HG03457 (cell line): ENCODE results near the gene HSPA1L.
"Not testable (repeated sequence)": the region's sequence is repeated elsewhere in the genome, so short reads cannot be mapped to it uniquely, and the experiment has no call there.

Experiments
- ATAC-seq: cut with Tn5 transposase; IDR thresholded peaks from one replicate; pipeline ENCODE4 v1.9.1; 2021; ENCODE audit warnings: moderate number of reproducible peaks; ENCODE audit not compliant: unreplicated experiment

The HSPA1L gene

GRCh38 chr6:31817133-31817928 is 2.2 kb upstream of the HSPA1L start:
- not testable (repeated sequence) for ATAC-seq

- no peak for ATAC-seq
These were observed 432 bp downstream of the HSPA1L start for GRCh38 chr6:31814677-31815024.

- ATAC-seq: no peak
These were observed 1.6 kb downstream of the HSPA1L start for GRCh38 chr6:31813465-31813849.

- ATAC-seq: no peak
These were observed 3.4 kb downstream of the HSPA1L start for GRCh38 chr6:31811645-31812044.

- not testable (repeated sequence) for ATAC-seq
These were observed 6.5 kb downstream of the HSPA1L start for GRCh38 chr6:31808599-31808998.

GRCh38 chr6:31806470-31807272 is 8.4 kb downstream of the HSPA1L start, which contains the start of gene LSM2:
LSM2 (minus strand) TSS chr6:31806966; CDS start chr6:31806757, 209 bp downstream.
- peak; percentile 72 for ATAC-seq

GRCh38 chr6:31805939-31806469 is 9.1 kb downstream of the HSPA1L start:
- no peak for ATAC-seq

GRCh38 chr6:31801031-31801927 is 13.8 kb downstream of the HSPA1L start:
- ATAC-seq: not testable (repeated sequence)

GRCh38 chr6:31799781-31800180 is 15.3 kb downstream of the HSPA1L start:
- no peak for ATAC-seq

- no peak for ATAC-seq
These were observed 17.5 kb downstream of the HSPA1L start for GRCh38 chr6:31797588-31797987.

GRCh38 chr6:31796993-31797385 is 18.1 kb downstream of the HSPA1L start:
- no peak for ATAC-seq

GRCh38 chr6:31795616-31796298 is 19.3 kb downstream of the HSPA1L start, which contains the start of gene VARS1:
VARS1 (minus strand) TSS chr6:31795752; CDS start chr6:31795217, 535 bp downstream.
- ATAC-seq: peak; percentile 58

- ATAC-seq: no peak
These were observed 20.0 kb downstream of the HSPA1L start for GRCh38 chr6:31794866-31795615.

- ATAC-seq: no peak
These were observed 20.7 kb downstream of the HSPA1L start for GRCh38 chr6:31794294-31794865.

GRCh38 chr6:31793927-31794245 is 21.2 kb downstream of the HSPA1L start:
- ATAC-seq: not testable (repeated sequence)

GRCh38 chr6:31792761-31793171 is 22.3 kb downstream of the HSPA1L start:
- no peak for ATAC-seq

GRCh38 chr6:31792090-31792374 is 23.1 kb downstream of the HSPA1L start:
- ATAC-seq: no peak

- no peak for ATAC-seq
These were observed 23.6 kb downstream of the HSPA1L start for GRCh38 chr6:31791324-31792089.

GRCh38 chr6:31785475-31785874 is 29.6 kb downstream of the HSPA1L start:
- no peak for ATAC-seq
